GM20000 (cell line): ENCODE results near the gene IDH3G.

Experiments
- DNase-seq: peaks from one replicate; pipeline ENCODE4 v3.0.0; 2012; ENCODE audit warnings: low spot score
- TF ChIP-seq, protein P1 (sequence below): IDR thresholded peaks from 2 replicates; pipeline ENCODE4 v1.5.1; 2012; ENCODE audit warnings: mild to moderate bottlenecking, control low read depth; ENCODE audit errors: extremely low read depth, missing control alignments

The IDH3G gene

DNA sequence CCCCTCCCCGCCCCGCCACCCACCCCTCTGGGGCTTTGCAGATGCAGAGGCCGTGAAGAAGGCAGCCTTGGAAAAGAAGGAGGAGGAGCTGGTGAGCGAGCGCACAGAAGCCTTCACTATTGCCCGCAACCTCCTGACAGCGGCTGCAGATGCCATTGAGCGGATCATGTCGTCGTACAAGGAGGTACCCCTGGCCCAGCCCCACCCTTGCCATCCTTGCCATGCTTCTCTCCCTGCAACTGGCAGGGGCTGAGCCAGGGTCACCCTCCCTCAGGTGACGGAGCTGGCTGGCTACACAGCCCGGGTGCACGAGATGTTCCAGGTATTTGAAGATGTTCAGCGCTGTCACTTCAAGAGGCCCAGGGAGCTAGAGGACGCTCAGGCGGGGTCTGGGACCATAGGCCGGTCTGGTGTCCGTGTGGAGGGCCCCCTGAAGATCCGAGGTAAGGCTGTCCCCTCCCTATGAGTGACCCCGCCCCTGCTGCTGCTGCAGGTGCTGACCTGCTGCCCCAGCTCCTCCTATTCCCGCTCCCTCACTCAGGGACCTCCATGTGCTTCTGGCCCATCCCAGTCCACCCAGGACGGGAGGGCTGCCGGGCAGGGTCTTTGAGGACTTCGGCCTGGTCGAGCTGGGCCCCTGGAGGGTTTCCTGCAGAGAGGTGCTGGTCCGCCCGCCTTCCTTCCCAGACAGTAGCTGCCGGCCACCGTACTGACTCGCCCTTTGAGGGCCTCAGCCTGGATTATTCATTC is 57.9 kb downstream of the IDH3G start:
- TF ChIP-seq, protein P1, sequence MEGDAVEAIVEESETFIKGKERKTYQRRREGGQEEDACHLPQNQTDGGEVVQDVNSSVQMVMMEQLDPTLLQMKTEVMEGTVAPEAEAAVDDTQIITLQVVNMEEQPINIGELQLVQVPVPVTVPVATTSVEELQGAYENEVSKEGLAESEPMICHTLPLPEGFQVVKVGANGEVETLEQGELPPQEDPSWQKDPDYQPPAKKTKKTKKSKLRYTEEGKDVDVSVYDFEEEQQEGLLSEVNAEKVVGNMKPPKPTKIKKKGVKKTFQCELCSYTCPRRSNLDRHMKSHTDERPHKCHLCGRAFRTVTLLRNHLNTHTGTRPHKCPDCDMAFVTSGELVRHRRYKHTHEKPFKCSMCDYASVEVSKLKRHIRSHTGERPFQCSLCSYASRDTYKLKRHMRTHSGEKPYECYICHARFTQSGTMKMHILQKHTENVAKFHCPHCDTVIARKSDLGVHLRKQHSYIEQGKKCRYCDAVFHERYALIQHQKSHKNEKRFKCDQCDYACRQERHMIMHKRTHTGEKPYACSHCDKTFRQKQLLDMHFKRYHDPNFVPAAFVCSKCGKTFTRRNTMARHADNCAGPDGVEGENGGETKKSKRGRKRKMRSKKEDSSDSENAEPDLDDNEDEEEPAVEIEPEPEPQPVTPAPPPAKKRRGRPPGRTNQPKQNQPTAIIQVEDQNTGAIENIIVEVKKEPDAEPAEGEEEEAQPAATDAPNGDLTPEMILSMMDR = no peak
- no peak for DNase-seq
